SIG-M5 treated with dmso at 0.1 percent for 504 hours (cell line): Measurements from ENCODE around the gene LIN9.

Source experiments
- DNase-seq: peaks from one replicate; lab custom pipeline; 2025; ENCODE audit not compliant: unreplicated experiment; lab: John Stamatoyannopoulos, UW

LIN9 gene

DNA sequence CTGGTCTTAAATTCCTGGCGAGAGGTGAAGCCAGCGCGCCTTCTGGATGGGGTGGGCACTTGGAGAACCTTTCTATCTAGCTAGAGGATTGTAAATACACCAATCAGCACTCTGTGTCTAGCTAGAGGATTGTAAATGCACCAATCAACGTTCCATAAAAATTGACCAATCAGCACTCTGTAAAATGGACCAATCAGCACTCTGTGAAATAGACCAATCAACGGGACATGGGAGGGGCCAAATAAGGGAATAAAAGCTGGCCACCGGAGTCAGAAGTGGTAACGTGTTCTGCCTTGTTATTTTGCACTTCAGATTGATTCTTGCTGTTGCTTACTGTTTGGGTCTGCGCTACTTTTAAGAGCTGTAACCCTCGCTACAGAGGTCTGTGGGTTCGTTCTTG, 12.0 kb upstream of the LIN9 start:
- DNase-seq = no peak

GRCh38 chr1:226318471-226318870, 9.5 kb upstream of the LIN9 start:
- DNase-seq = no peak

DNA sequence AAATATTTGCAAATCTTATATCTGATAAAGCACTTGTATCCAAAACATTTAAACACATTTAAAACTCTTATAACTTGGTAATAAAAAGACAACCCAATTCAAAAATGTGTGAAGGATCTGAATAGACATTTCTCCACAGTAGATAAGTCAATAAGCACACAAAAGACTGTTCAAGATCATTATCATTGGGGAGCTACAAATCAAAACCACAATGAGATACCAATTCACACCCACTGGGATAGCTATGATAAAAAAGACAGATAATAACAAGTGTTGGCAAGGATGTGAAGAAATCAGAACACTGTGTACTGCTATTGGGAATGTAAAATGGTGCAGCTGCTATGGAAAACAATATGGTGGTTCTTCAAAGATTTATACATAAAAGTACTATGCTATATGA, 5.1 kb upstream of the LIN9 start:
- no peak for DNase-seq

DNA sequence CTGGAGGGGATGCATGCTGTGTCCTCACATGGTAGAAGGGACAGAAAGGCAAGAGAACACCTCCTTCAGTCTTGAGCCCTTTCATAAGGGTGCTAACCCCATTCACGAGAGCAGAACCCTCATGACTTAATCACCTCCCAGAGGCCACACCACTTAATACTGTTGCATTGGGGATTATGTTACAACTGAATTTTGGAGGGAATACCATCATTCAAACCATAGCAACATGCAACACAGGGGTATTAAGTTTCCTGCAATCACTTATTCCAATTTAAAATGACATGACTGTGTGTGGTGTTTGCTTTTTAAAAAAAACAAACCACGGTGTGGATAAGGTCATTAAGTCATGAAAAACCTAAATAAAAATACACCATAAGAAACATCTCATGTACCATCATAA, 3.1 kb upstream of the LIN9 start:
- DNase-seq = no peak

- no peak for DNase-seq
These were observed 2.4 kb upstream of the LIN9 start for GRCh38 chr1:226311376-226311775.

- DNase-seq = no peak
These were observed 1.8 kb upstream of the LIN9 start for GRCh38 chr1:226310637-226311195.

DNA sequence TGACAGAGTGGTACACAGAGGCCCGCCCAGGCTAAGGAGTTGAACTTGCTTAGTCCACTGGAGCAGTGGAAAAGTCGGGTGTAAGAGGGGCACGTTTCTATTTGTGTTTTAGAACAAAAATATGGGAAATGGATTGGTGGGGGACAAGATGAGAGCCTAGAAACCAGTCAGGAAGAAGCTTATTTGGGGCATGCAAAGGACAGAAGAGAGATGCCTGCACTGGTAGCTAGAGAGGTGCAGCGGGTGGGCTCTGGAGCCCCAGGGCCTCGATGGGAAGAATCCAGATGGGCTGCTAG, 1.2 kb upstream of the LIN9 start:
- DNase-seq = no peak

DNA sequence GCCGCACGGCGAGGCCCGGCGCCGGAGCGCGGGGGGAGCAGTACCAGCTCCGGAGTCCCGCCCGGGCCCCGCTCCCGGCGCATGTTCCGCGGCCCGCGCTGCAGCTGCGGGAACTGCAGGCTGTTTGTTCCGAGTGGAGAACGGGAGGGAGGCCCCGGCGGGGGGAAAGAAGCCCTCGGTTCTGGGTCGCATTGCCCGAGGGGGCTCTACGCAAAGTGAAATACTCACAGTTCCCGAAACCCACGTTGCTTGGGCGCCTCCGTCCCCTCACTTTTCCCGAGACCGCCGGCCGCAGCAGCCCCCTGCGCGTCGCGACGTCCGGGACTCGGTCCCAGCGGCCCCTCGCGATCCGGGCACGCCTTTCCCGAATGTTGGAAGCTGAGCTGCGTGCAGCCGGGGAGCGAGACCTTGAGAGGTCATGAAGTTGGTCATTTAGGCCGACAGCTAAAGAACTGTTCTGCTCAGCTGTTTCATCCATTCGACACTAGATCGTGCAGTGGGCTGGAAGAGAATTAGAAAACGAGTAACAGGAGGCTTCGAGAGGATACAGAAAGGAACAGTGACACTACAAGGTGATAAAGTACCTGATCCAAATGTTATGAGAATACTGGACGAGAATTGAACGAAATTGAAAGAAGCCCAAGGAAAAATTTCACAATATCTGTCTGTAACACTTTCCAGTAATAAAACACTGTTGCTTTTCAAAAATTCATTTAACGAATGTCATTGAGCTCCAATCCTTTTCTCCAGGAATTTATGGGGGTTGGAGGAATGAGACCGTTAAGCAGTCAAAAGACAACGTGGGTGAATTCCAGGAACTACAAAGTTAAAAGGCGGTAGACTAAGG, 657 bp upstream of the LIN9 start:
- peak; percentile 70 for DNase-seq

- DNase-seq = no peak
These were observed 720 bp downstream of the LIN9 start for GRCh38 chr1:226308166-226308722.

DNA sequence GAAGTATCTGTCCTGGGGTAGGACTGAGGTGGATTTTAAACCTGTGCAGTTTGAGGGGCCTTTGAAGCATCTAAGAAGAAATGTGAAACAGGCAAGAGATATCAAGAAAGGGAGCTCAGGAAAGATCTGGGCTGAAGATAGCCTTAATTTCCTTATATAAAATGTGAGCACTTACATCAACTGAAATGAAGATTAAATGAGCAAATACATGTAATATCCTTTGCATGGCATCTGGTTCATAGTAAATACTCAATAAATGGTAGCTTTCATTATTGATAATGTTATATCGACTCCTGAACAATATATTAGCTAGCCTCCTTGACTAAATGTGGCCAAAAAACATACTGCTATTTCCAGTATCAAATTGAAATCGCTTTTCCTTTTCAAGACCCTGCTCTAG, 2.5 kb downstream of the LIN9 start:
- no peak for DNase-seq

- no peak for DNase-seq
These were observed 3.8 kb downstream of the LIN9 start for GRCh38 chr1:226305184-226305583.

- no peak for DNase-seq
These were observed 4.5 kb downstream of the LIN9 start for GRCh38 chr1:226304291-226304955.

DNA sequence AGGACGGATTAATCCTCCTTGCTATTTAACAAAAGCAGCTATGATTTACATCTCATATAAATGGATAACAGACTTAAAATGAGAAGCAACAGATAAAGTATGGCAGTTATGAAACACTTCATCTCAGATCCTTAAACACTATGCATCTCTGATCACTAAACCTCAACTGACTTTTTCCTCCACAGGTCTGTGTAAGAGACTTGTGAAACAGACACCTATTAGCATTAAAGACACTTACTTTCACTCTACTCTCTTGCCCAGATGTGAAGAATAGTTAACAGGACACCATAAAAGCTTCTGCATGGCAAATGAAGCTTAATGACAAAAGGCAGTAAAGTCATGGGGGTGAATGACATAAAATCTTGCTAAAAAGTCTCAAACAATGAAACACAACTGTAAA, 6.2 kb downstream of the LIN9 start:
- no peak for DNase-seq

DNA sequence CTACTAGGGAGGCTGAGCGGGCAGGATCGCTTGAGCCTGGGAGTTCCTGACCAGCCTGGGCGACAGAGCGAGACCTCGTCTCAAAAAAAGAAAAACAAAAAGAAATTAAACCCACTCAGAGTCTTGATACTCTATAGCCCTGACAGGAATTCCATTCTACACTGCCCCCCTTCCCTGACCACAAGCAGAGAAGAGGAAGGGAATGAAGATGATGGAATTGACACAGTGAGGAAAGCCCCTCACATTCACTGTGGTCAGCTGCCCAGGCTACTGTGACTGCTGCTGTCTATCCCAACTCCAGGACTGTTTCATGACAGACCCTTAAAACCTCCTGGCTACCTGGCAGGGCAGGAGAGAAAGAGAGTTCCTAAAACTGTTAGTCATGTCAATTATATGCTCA, 12.1 kb downstream of the LIN9 start:
- DNase-seq = no peak

DNA sequence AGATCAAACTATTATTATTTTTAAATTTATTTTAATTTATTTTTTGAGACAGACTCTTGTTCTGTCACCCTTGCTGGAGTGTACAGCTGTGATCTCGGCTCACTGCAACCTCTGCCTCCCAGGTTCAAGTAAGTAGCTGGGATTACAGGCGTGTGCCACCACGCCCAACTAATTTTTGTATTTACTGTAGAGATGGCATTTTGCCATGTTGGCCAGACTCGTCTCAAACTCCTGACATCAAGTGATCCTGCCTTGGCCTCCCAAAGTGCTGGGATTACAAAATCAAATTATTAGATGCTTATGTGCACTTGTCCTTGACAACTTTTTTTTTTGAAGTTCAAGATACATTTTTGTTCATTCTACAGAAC, 15.4 kb downstream of the LIN9 start:
- DNase-seq = no peak

GRCh38 chr1:226292874-226293552, 16.0 kb downstream of the LIN9 start:
- no peak for DNase-seq

DNA sequence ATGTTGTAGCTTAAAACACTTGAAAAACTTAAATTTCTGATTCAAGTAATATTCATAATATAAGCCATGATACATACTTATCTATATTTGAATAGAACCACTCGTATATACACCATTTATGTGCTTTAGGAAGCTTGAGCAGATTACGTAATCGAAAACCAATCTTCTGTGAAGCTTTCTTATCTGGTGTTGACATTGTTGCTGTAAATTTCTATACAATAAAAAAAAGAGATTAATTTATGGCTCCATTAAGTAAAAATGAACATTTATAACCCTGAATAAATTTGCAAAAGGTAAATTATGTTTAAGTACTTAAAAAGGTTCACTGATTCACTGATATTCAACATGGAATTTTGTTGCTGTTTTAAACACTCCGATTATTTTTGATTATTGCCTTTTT, 21.4 kb downstream of the LIN9 start:
- DNase-seq = peak; percentile 27

GRCh38 chr1:226281058-226281457, 27.9 kb downstream of the LIN9 start:
- no peak for DNase-seq

GRCh38 chr1:226279498-226279897, 29.5 kb downstream of the LIN9 start:
- no peak for DNase-seq

- DNase-seq = no peak
These were observed 31.1 kb downstream of the LIN9 start for GRCh38 chr1:226277897-226278296.

- no peak for DNase-seq
These were observed 32.0 kb downstream of the LIN9 start for GRCh38 chr1:226276987-226277386.
